Measurements from ENCODE around the gene ERGIC1.

- TF ChIP-seq POLR2A (IDR thresholded peaks at IDR 0.05) (no peak), CTCF (IDR thresholded peaks at IDR 0.05) (no peak)
Measured at GRCh38 chr5:172949426-172949825, 115.4 kb downstream of the ERGIC1 start.
